Neural cell (in vitro differentiated cells): ENCODE measurements around the gene CCR6. TPM values are rescaled to one million over a fixed set of nuclear protein-coding genes. Genes with fewer than 3 reads are reported as not detected.

Source experiments
- H2AFZ ChIP-seq: fragments of 200-600, 300-800 bp; sonication (generic), shearing (Covaris generic); 2 replicates; pipeline ENCODE4 v1.6.0; 2014; ENCODE audit warnings: low read depth, mild to moderate bottlenecking, antibody characterized with exemption, low read length, moderate library complexity
- H3F3A ChIP-seq: fragments of 200-600 bp; shearing (Covaris generic); 2 replicates; pipeline ENCODE4 v1.6.1; 2016; ENCODE audit warnings: mild to moderate bottlenecking, moderate library complexity, mixed read lengths, antibody characterized with exemption, low read length; ENCODE audit not compliant: insufficient read depth, poor library complexity, severe bottlenecking
- H3K27ac ChIP-seq: fragments of 200-600, 300-800 bp; sonication (generic), shearing (Covaris generic); 2 replicates; pipeline ENCODE4 v1.5.1; 2014; ENCODE audit warnings: mild to moderate bottlenecking, low read length, moderate library complexity
- H3K27me3 ChIP-seq: fragments of 300-800, 200-600 bp; sonication (generic), shearing (Covaris generic); 2 replicates; pipeline ENCODE4 v1.6.0; 2014; ENCODE audit warnings: mild to moderate bottlenecking, low read depth, low read length, moderate library complexity; ENCODE audit not compliant: insufficient read depth
- H3K36me3 ChIP-seq: fragments of 300-800, 200-600 bp; sonication (generic), shearing (Covaris generic); 2 replicates; pipeline ENCODE4 v1.5.1; 2014; ENCODE audit warnings: mild to moderate bottlenecking, antibody characterized with exemption, low read length, moderate library complexity; ENCODE audit not compliant: insufficient read depth
- H3K4me2 ChIP-seq: fragments of 300-800, 200-600 bp; sonication (generic), shearing (Covaris generic); 2 replicates; pipeline ENCODE4 v1.6.0; 2014; ENCODE audit warnings: mild to moderate bottlenecking, low read length
- H3K4me3 ChIP-seq: fragments of 300-800, 200-600 bp; sonication (generic), shearing (Covaris generic); 2 replicates; pipeline ENCODE4 v1.5.1; 2014; ENCODE audit warnings: mild to moderate bottlenecking, low read length, moderate library complexity
- H3K79me2 ChIP-seq: fragments of 200-600 bp; shearing (Covaris generic); replicated peaks from 2 replicates; pipeline ENCODE4 v1.6.0; 2014; ENCODE audit warnings: mild to moderate bottlenecking, low read length, moderate library complexity; ENCODE audit not compliant: insufficient read depth
- H3K9ac ChIP-seq: fragments of 300-800, 200-600 bp; sonication (generic), shearing (Covaris generic); 2 replicates; pipeline ENCODE4 v1.6.1; 2016; ENCODE audit warnings: mild to moderate bottlenecking, low read length, mixed read lengths
- H3K9me2 ChIP-seq: fragments of 200-600 bp; shearing (Covaris generic); 2 replicates; pipeline ENCODE4 v1.6.1; 2016; ENCODE audit warnings: mild to moderate bottlenecking, low read length, mixed read lengths; ENCODE audit not compliant: insufficient read depth
- H3K9me3 ChIP-seq: fragments of 200-600, 300-800 bp; sonication (generic), shearing (Covaris generic); 2 replicates; pipeline ENCODE4 v1.6.1; 2016; ENCODE audit warnings: mild to moderate bottlenecking, mixed run types, low read length, moderate library complexity, mixed read lengths
- H4K20me1 ChIP-seq: fragments of 200-600 bp; shearing (Covaris generic); 2 replicates; pipeline ENCODE4 v1.6.1; 2016; ENCODE audit warnings: mild to moderate bottlenecking, mixed run types; ENCODE audit not compliant: insufficient read depth
- CTCF ChIP-seq: fragments of 450-650 bp; IDR thresholded peaks from 2 replicates; pipeline ENCODE4 v1.5.1; 2014; ENCODE audit warnings: antibody characterized with exemption, mild to moderate bottlenecking, moderate library complexity; ENCODE audit not compliant: poor library complexity, severe bottlenecking
- EP300 ChIP-seq: fragments of 450-650 bp; conservative IDR thresholded peaks from 2 replicates; pipeline ENCODE4 v1.6.1; 2014; ENCODE audit warnings: antibody characterized with exemption, mild to moderate bottlenecking, moderate library complexity; ENCODE audit not compliant: poor library complexity, severe bottlenecking
- EZH2 ChIP-seq: fragments of 200-600, 300-800 bp; shearing (Covaris generic), sonication (generic); IDR thresholded peaks from 2 replicates; pipeline ENCODE4 v1.6.1; 2014; ENCODE audit warnings: antibody characterized with exemption, low read length, borderline replicate concordance, mild to moderate bottlenecking; ENCODE audit not compliant: insufficient read depth, poor library complexity, severe bottlenecking
- MXI1 ChIP-seq: fragments of 450-650 bp; conservative IDR thresholded peaks from 2 replicates; pipeline ENCODE4 v1.6.1; 2014; ENCODE audit warnings: antibody characterized with exemption, mild to moderate bottlenecking; ENCODE audit not compliant: poor library complexity, severe bottlenecking
- POLR2AphosphoS5 ChIP-seq: IDR thresholded peaks from 2 replicates; pipeline ENCODE4 v1.6.1; 2012
- RAD21 ChIP-seq: fragments of 450-650 bp; conservative IDR thresholded peaks from 2 replicates; pipeline ENCODE4 v1.6.1; 2014; ENCODE audit warnings: antibody characterized with exemption, mild to moderate bottlenecking, moderate library complexity
- REST ChIP-seq: IDR thresholded peaks from 2 replicates; pipeline ENCODE4 v1.6.1; 2012; ENCODE audit warnings: borderline replicate concordance
- SMC3 ChIP-seq: fragments of 450-650 bp; conservative IDR thresholded peaks from 2 replicates; pipeline ENCODE4 v1.6.1; 2014; ENCODE audit warnings: antibody characterized with exemption, mild to moderate bottlenecking, moderate library complexity; ENCODE audit not compliant: poor library complexity
- TAF1 ChIP-seq: IDR thresholded peaks from 2 replicates; pipeline ENCODE4 v1.6.1; 2012; ENCODE audit warnings: low read depth
- polyA plus RNA-seq: library from polyadenylated mRNA; depleted of rRNA; stranded (reverse); fragments of >200 nt; gene quantifications from 2 replicates; pipeline ENCODE4 v1.2.3, GENCODE V29; 2014

The CCR6 gene
- polyA plus RNA-seq, 1 donor from 2014 or later: not detected

GRCh38 chr6:167146135-167146534 is 23.2 kb downstream of the CCR6 start:
- no peaks in the 10 kb centered on the region for H3F3A ChIP-seq
- H3K4me3 ChIP-seq: no peak overlapping the region
- no peak overlapping the region for H3K4me2 ChIP-seq
- H2AFZ ChIP-seq: no peak overlapping the region
- no peaks in the 10 kb centered on the region for H4K20me1 ChIP-seq
- H3K79me2 ChIP-seq: no peaks in the 10 kb centered on the region
- H3K27ac ChIP-seq: no peak overlapping the region
- H3K27me3 ChIP-seq: no peaks in the 10 kb centered on the region
- TF ChIP-seq MXI1: no peak
- no peaks in the 10 kb centered on the region for H3K36me3 ChIP-seq
- no peaks in the 10 kb centered on the region for H3K9me2 ChIP-seq
- no peak overlapping the region for H3K9ac ChIP-seq
- no peaks in the 10 kb centered on the region for H3K9me3 ChIP-seq

GRCh38 chr6:167146977-167147376 is 24.1 kb downstream of the CCR6 start:
- peak overlapping the region; percentile 14 for H3K4me3 ChIP-seq
- H3K9me3 ChIP-seq: no peaks in the 10 kb centered on the region
- TF ChIP-seq TAF1 (no peak), EP300 (no peak), REST (no peak), SMC3 (no peak), EZH2 (no peak), MXI1 (no peak), POLR2AphosphoS5 (no peak), RAD21 (no peak), CTCF (no peak)
- no peaks in the 10 kb centered on the region for H3K36me3 ChIP-seq
- H3K27me3 ChIP-seq: no peaks in the 10 kb centered on the region
- H3K79me2 ChIP-seq: no peaks in the 10 kb centered on the region
- H2AFZ ChIP-seq: no peak overlapping the region
- H3K27ac ChIP-seq: peak overlapping the region; percentile 68
- peak overlapping the region; percentile 8 for H3K4me2 ChIP-seq
- H3F3A ChIP-seq: no peaks in the 10 kb centered on the region
- H3K9ac ChIP-seq: peak overlapping the region; percentile 32
- no peaks in the 10 kb centered on the region for H3K9me2 ChIP-seq
- H4K20me1 ChIP-seq: no peaks in the 10 kb centered on the region

GRCh38 chr6:167148021-167148420 is 25.1 kb downstream of the CCR6 start:
- no peak overlapping the region for H3K4me2 ChIP-seq
- no peaks in the 10 kb centered on the region for H3K9me3 ChIP-seq
- H3F3A ChIP-seq: no peaks in the 10 kb centered on the region
- no peaks in the 10 kb centered on the region for H3K27me3 ChIP-seq
- H3K27ac ChIP-seq: peak overlapping the region; percentile 68
- no peaks in the 10 kb centered on the region for H3K36me3 ChIP-seq
- H3K79me2 ChIP-seq: no peaks in the 10 kb centered on the region
- peak overlapping the region; percentile 32 for H3K9ac ChIP-seq
- no peaks in the 10 kb centered on the region for H3K9me2 ChIP-seq
- H4K20me1 ChIP-seq: no peaks in the 10 kb centered on the region
- no peak overlapping the region for H3K4me3 ChIP-seq
- TF ChIP-seq SMC3 (no peak), EP300 (peak; percentile 71), POLR2AphosphoS5 (peak; percentile 42)
- no peak overlapping the region for H2AFZ ChIP-seq
